Endometrium (tissue), 2 donors: ENCODE results near the gene PIEZO1.

Source experiments
- FAIRE-seq: peaks from 2 replicates; lab custom pipeline; 2012; peaks lifted over from hg19 to GRCh38; lab: Jason Lieb, UNC
- donor health status: control.
- donor health status: control.

The PIEZO1 gene

DNA sequence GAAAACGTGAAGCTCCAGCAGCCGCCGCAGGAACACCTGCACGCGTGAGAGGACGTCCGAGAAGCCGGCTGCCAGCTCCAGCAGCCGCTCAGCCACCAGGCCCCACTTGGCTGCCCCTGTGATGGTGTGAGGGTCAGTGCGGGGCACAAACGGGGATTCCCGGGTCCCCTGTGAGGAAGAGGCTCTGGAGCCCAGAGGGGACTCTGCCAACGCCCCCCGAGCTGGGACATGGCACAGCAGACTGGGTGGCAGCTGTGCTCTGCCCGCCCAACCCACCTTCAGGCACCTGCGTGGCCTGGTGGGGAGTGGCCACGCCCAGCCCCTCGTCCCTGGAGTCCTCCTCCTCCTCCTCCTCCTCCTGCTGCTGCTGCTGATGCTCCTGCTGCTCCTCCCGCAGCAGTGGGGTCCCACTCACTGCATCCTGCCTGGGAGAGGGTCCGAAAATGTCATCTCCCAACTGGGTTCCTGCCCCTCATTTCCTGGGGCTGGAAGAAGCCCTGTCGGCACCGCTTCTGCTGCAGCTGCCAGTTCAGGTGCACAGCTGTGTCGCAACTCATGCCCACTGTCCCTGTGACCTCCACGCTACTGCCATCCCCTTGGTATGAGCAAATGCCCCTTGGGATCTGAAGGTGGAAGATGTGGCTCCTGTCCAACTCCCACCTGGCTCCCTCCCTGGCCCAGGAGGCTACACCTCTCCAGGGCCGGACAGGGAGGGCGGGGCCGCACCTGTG, 51.2 kb downstream of the PIEZO1 start:
- FAIRE-seq = no peak

GRCh38 chr16:88732961-88733294, 52.1 kb downstream of the PIEZO1 start:
- FAIRE-seq = no peak

DNA sequence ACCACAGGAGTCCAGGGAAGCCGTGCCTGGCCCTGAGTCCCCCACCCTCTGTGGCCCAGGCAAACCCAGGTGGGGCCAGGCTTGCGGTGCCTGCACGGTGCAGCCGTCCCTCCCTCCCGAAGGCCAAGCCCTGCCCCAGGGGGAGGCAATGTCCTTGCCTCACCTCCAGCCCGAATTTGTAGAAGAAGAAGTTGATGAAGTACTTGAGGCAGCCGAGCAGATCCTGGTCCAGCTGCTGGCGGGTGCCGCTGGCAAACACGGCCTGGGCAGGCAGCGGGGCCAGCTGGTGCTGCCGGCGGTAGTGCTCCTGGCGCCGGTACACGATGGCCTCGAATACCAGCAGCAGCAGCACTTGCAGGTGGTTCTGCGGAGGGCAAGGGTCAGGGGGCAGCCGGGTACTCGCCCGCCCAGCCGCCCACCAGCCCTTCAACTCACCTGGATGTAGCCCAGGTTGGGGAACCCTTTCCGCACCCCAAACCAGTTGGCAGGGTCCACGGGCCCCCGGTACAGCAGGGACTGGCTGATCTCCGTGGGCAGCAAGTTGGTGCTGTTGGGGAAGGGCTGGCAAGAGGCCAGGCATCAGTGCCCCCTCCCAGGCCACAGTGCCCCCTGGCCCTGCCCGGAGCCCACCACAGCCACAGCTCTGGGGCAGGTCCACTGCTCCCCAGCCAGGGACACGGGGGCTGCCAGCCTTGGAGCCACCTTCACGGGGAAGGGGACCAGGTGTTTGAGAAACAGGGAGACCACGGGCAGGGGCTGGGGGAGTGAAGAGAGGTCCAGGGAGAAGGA, 52.7 kb downstream of the PIEZO1 start:
- no peak for FAIRE-seq

DNA sequence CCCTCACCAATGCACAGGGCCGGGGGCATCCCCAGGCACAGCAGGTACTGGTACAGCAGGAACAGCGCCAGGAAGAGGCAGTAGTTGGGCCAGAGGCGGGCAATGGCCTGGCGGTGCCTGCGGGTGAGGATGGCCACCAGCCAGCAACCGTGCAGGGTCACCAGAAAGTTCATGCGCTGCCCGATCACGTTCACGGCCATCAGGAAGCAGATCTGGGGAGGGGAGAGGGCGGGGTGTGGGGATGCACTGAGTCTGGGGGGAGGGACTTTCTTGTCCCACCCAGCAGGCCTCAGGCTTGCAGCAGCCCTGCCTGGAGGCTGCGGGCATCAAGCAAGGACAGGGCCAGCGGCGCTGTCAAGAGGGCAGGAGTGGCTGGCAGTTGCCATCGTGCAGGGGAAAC, 53.3 kb downstream of the PIEZO1 start:
- no peak for FAIRE-seq

- FAIRE-seq = no peak
Observed at GRCh38 chr16:88730632-88731607, 54.1 kb downstream of the PIEZO1 start.

DNA sequence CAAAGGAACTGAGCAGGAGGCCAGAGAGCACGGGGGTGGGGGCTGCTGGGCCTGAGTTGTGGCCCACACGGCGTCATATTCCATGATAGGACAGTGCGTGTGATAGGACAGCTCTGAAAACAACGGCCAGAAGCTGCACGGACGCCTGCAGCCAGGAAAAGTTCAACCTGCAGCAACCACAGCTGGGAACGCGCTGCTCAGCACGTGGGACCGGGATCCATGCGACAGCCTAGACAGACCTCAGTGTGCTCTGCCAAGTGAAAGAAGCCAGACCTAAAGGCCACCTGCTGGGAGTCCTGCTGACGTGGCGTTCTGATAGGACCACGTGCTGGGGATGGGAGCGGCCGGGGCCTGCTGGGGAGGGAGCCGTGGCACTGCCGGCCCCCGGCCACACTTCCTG, 57.1 kb downstream of the PIEZO1 start:
- no peak for FAIRE-seq

DNA sequence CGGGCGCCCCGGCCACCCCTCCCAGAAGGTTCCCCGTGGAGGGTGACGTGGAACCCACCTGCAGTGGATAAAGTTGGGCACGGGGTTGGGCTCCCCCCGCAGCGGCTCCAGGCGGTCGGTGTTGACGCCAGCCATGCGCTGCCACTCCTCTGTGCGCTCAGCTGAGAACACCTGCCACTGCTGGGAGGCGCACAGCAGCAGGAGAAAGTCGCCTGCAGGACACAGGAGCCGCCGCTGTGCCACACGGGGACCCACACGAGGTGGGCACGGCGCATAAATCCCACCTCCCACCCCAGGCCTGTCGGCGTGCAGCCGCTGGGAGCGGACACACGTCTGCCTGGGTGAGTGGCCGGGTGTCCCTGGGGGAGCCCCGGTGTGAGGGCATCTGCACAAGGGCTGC, 58.0 kb downstream of the PIEZO1 start:
- FAIRE-seq = no peak

GRCh38 chr16:88726408-88726749, 58.6 kb downstream of the PIEZO1 start:
- FAIRE-seq = no peak

DNA sequence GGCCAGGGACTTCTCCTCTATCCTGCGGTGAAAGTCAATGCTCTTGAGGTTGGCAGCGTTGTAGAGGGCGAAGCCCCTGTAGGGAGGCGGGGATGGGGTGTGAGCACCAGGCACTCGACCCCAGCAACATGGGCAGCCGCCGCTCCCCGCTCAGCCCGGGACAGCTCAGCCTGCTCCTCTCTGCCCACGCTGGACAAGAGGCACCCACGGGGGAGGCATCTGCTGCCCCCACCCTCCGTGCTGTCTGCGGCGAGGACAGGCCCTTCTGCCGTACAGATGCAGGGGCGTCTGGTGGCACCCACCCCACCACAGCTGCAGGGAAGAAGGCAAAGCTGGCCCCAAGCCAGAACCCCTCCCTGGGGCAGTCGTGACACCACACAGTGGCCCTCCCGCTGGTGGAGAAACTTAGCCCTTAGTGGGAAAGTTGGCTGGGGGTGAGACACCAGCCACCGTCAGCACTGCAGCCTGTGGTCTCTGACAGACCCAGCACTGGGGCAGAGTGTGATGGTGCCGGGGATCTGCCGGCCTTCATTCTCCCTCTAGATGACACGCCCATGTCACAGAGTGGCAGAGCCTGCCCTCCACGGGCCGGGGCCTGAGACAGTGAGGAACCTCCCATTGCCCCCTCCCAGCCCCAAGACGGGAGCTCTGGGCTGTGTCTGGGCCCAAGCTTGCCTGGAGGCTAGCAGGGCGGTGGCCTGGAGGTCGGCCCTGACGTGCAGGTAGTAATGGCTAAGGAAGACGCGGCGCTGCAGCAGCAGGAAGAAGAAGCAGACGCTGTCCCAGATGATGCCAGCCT, 59.2 kb downstream of the PIEZO1 start:
- no peak for FAIRE-seq

- FAIRE-seq = no peak
Observed at GRCh38 chr16:88724855-88725555, 60.0 kb downstream of the PIEZO1 start.

DNA sequence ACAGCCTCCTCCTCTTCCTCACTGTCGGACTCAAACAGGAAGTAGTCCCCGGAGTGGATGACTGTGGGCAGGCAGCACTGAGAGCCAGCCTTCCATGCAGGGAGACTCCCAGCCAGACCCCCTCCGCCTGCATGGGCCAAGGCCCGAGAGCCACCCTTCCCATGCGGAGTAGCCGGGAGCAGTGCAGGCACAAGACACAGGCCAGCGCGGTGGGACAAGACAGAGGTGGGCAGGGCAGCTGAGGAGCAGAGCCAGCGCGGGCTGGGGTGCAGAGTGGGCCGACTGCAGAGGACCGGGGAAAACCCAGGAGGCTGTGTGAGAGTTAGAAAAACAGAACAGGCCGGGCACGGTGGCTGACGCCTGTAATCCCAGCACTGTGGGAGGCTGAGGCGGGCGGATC, 61.1 kb downstream of the PIEZO1 start:
- no peak for FAIRE-seq

DNA sequence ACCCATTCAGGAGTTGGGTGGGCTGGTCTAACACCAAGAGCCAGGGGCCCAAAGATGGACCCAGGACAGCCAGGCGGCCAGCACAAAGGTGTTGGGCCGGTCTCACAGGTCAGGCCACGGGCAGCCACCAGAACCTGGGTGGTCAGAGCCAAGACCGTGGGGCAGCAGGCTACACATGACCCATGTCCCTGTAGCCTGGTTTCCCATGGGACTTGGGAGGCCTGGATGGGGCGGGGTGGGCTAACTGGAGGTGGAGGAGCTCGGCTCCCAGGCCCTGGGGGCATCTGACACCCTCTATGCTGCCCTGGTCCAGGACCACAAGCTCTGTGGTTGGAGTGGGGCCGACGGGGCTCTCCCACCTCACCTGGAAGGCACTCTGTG, 61.5 kb downstream of the PIEZO1 start:
- no peak for FAIRE-seq

DNA sequence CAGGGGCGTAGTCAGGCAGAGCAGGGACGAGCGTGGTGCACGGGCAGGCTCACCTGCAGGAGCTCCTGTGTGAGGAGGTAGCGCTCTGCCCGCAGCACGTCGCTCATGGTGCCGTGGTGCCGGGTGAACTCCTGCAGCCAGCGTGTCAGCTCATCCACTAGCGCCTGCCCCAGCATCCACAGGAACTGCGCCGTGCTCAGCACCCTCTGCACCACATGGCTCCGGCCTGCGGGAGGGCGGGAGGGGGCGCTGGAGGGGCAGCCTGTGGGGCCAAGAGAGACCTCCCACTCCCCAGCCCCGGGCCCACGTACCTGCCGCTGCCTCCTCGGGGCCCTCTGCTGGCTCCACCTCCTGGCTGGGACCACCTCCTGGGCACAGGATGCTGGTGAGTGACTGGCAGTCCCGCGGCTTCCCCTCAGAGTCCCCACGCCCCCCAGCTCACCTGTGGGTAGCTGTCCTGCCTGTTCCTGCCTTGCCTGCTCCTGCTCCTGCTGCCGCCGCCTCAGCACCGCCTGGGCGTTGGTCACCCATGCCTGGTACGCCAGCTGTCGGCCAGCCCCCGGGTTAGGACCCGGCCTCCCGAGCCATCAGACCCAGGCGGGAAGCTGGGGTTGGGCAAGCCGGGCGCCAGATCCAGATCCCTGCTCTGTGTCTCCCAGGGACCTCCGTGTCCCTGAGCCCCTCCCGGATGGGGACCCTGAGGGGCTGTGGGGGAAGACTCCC, 62.1 kb downstream of the PIEZO1 start:
- no peak for FAIRE-seq

DNA sequence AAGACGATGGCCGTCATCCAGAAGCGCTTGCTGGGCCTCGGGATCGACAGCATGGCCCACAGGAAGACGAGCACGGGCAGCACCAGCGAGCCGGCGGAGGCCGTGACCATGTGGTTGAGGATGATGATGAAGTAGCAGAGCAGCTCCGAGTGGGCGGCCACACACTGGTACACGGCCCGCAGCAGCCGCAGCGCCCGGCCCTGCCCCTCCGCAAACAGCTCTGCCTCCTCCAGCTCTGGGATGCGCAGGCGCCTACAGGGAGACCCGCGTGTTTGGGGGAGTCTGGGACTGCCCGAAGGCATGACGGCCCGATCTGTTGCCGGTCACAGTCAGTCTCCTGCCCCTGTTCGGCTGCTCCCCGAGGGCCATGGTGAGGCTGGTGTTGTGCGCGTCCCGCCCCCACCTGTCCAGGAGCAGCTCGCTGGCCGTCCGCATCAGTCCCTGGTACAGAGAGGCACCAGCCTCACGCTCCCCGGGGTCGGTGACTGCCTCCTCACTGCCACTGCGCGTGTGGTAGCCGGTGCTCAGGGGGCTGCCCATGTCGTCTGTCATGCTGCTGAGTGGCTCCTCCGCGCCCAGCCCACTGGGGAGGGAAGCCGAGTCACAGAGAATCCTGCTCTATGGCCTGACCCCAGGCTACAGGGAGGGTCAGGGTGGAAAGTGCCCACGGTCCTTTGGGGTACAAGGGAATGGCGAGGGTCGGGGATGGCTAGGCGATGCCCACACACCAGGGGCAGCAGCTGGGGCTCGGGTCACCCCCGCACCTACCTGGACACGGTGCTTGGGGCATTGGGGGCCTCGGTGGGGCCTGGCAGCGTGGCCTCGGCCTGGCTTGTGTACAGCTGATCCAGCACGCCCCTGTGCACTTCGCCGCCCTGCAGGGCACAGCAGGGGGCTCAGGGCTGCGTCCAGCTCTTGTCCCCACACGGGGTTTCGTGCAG, 62.9 kb downstream of the PIEZO1 start:
- no peak for FAIRE-seq

GRCh38 chr16:88721236-88721635, 63.8 kb downstream of the PIEZO1 start:
- FAIRE-seq = no peak

- no peak for FAIRE-seq
Observed at GRCh38 chr16:88720396-88720970, 64.5 kb downstream of the PIEZO1 start.

GRCh38 chr16:88719933-88720296, 65.1 kb downstream of the PIEZO1 start:
- FAIRE-seq = no peak

DNA sequence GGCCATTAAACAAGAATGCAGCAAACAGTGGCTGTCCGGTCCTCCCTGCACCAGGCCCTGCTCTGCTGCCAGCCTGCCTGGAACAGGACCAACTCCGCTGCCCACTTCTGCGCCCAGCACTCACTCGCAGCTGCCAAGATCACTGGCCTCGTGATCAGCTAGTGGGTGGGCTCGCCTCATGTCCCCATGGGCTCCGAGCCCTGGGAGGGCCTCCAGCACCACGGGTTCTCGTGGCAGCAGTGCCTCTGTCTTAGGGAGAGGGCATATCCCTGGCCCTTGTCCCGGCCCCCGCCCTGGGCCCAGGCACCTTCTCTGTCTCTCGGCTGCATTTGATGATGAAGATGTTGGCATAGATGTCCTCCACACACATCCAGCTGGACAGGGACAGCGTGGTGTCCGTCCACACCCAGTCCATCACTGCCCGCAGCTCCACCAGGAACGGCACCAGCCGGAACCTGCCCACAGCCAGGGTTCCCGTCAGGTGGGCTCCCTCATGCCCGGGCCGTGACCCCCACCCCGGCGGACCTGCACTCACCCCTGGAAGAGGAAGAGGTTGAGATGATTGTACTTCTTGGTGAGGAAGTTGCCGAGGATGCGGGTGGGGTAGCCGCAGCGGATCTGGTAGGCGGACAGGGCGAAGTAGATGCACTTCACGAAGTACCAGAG, 65.6 kb downstream of the PIEZO1 start:
- no peak for FAIRE-seq

DNA sequence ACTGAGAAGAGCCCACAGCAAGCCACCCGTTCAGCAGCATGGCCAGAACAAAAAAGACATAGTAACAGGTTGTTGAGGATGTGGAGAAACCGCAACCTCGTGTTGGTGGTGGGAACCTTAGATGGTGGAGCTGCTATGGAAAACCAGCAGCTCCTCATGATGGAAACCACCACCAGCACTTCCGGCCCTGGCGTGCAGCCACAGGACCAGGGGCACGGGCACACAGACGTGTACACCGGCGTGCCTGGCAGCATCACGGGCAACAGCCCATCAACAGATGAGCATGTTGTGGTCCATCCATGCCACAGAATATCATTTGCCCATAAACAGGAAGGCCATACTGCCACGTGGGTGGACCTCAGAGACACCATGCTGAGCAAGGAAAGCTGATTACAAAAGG, 66.8 kb downstream of the PIEZO1 start:
- no peak for FAIRE-seq
